ENCODE data around the gene PNPO.

DNA sequence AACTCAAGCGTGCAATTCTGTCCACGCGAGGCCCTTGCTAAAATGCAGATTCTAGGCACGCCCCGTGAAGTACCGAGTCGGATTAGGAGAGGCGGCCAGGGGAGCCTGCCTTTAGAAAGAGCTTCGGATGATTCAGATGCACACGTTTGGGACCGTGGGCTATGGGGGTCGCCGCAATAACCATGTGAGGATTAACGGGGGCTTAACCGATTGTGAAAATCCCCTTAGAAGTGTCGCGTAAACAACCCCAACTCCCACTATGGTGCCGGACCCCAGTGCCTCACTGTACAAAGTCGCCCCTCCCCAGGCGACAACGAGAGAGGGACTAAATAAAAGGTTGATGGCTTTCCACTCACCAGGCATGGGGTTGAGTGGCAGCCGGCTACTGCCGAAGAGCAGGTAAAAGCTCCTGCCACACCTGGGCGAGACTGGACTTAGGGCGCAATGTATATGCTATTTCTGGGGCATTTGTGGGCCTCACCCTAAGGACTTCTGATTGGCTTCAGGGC, 46.0 kb upstream of the PNPO start:
- TF ChIP-seq EZH2phosphoT487 (IDR thresholded peaks at IDR 0.05; ENCODE audit: insufficient read depth, low read depth): no peak
- no peak for TF ChIP-seq EZH2 (IDR thresholded peaks at IDR 0.05; ENCODE audit: insufficient read depth, poor library complexity, severe bottlenecking)
